GM12874 (cell line): ENCODE results near the gene PRKCE.

Experiments
- CTCF ChIP-seq: IDR thresholded peaks from 2 replicates; pipeline ENCODE4 v1.5.1; 2011; ENCODE audit warnings: low read depth, mild to moderate bottlenecking, control low read depth, low read length, moderate library complexity; ENCODE audit not compliant: insufficient read depth

The PRKCE gene

GRCh38 chr2:45612285-45612684 lies 39.2 kb upstream of the PRKCE start:
- no peak for TF ChIP-seq CTCF

GRCh38 chr2:45612731-45613130 lies 38.7 kb upstream of the PRKCE start:
- TF ChIP-seq CTCF: no peak

GRCh38 chr2:45614330-45614729 lies 37.1 kb upstream of the PRKCE start:
- no peak for TF ChIP-seq CTCF

GRCh38 chr2:45614871-45615415 lies 36.5 kb upstream of the PRKCE start:
- no peak for TF ChIP-seq CTCF

- no peak for TF ChIP-seq CTCF
Measured at GRCh38 chr2:45616658-45617411, 34.6 kb upstream of the PRKCE start.

GRCh38 chr2:45617496-45617895 lies 34.0 kb upstream of the PRKCE start:
- TF ChIP-seq CTCF: no peak

- no peak for TF ChIP-seq CTCF
Measured at GRCh38 chr2:45622336-45623075, 29.0 kb upstream of the PRKCE start.
